SK-N-MC (cell line): Measurements from ENCODE around the gene HYAL1.

Source experiments
- DNase-seq: peaks from one replicate; pipeline ENCODE4 v3.0.0-alpha.2; 2011; ENCODE audit warnings: low read depth, low spot score
- H3K27ac ChIP-seq: fragments of 200-600 bp; sonication (generic); 2 replicates; pipeline ENCODE4 v1.5.1; 2016; ENCODE audit warnings: mixed run types
- H3K36me3 ChIP-seq: fragments of 200-600 bp; sonication (generic); 2 replicates; pipeline ENCODE4 v1.6.1; 2017; ENCODE audit warnings: antibody characterized with exemption, low read length, mixed read lengths; ENCODE audit not compliant: insufficient read depth
- H3K4me3 ChIP-seq: fragments of 200-600 bp; sonication (generic); 2 replicates; pipeline ENCODE4 v1.5.1; 2016
- H3K9ac ChIP-seq: fragments of 200-600 bp; sonication (generic); 2 replicates; pipeline ENCODE4 v1.8.0; 2017; ENCODE audit warnings: mixed run types, mixed read lengths; ENCODE audit not compliant: insufficient read length
- H3K9me3 ChIP-seq: fragments of 200-600 bp; sonication (generic); 2 replicates; pipeline ENCODE4 v1.6.1; 2017; ENCODE audit warnings: low read depth, mild to moderate bottlenecking, antibody characterized with exemption, low read length, moderate library complexity, mixed read lengths
- EZH2 ChIP-seq: fragments of 200-600 bp; sonication (generic); IDR thresholded peaks from one replicate; pipeline ENCODE4 v1.6.1; 2017; ENCODE audit warnings: antibody characterized with exemption
- FOXP2 ChIP-seq: optimal IDR thresholded peaks from 2 replicates; pipeline ENCODE3; 2011; ENCODE audit warnings: mild to moderate bottlenecking, moderate library complexity; ENCODE audit not compliant: insufficient read depth; ENCODE audit errors: extremely low read length, control extremely low read depth
- POLR2AphosphoS5 ChIP-seq: IDR thresholded peaks from 2 replicates; pipeline ENCODE4 v1.6.1; 2012; ENCODE audit warnings: mild to moderate bottlenecking, low read depth, low read length, borderline replicate concordance

The HYAL1 gene

GRCh38 chr3:50342813-50343633, 39.6 kb upstream of the HYAL1 start:
- DNase-seq = no peak
- no peak overlapping the region for H3K9ac ChIP-seq

GRCh38 chr3:50341996-50342650, 38.7 kb upstream of the HYAL1 start:
- Histone ChIP-seq H3K27ac (no peak overlapping the region), H3K36me3 (no peaks in the 10 kb centered on the region), H3K9ac (no peak overlapping the region), H3K4me3 (no peak overlapping the region), H3K9me3 (no peaks in the 10 kb centered on the region)
- no peak for DNase-seq
- TF ChIP-seq POLR2AphosphoS5 = no peak
- no peak for TF ChIP-seq EZH2
- TF ChIP-seq FOXP2 = no peak

More at GRCh38 chr3:50342813-50343633, 39.6 kb upstream of the HYAL1 start:
- no peaks in the 10 kb centered on the region for H3K9me3 ChIP-seq
- H3K36me3 ChIP-seq = no peaks in the 10 kb centered on the region
- no peak overlapping the region for H3K4me3 ChIP-seq
- H3K27ac ChIP-seq = no peak overlapping the region
- TF ChIP-seq POLR2AphosphoS5 (no peak), EZH2 (no peak), FOXP2 (no peak)

DNA sequence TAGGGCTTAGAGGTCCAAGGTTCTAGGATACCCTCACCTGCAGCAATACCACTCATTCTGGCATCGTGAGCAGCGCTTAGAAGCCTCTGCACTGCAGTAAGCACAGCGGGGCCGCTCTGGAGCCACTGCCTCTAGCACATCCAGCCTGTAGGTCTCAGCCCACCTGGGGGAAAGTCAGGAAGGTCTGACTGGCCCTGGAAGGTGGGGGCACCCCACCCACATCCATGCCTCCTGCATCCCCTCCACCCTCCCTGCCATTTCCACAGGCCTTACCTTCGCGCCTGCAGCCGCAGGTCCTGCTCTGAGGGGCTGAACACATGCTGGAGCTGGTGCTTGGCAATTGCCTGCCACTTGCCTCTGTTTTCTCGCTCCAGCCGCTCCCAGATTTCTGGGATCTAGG, 38.2 kb upstream of the HYAL1 start:
- Histone ChIP-seq H3K27ac (no peak overlapping the region), H3K36me3 (no peaks in the 10 kb centered on the region), H3K9ac (no peak overlapping the region), H3K4me3 (no peak overlapping the region), H3K9me3 (no peaks in the 10 kb centered on the region)
- TF ChIP-seq FOXP2 (no peak), EZH2 (no peak), POLR2AphosphoS5 (no peak)
- DNase-seq = no peak

GRCh38 chr3:50340448-50341329, 37.3 kb upstream of the HYAL1 start, which contains the start of gene RASSF1:
RASSF1 (minus strand) TSS chr3:50340836; CDS start chr3:50340805, 31 bp downstream.
- Histone ChIP-seq H3K9ac (no peak within 1 kb of the TSS), H3K27ac (no peak within 1 kb of the TSS)
- no peak for DNase-seq

GRCh38 chr3:50340147-50340447, 36.7 kb upstream of the HYAL1 start:
- H3K4me3 ChIP-seq = no peak overlapping the region
- TF ChIP-seq EZH2 (no peak), FOXP2 (no peak), POLR2AphosphoS5 (no peak)
- H3K9ac ChIP-seq = no peak overlapping the region
- H3K27ac ChIP-seq = no peak overlapping the region
- no peaks in the 10 kb centered on the region for H3K9me3 ChIP-seq
- no peaks in the 10 kb centered on the region for H3K36me3 ChIP-seq
- no peak for DNase-seq

More at GRCh38 chr3:50340448-50341329, 37.3 kb upstream of the HYAL1 start, which contains the start of gene RASSF1:
- TF ChIP-seq EZH2 (no peak), POLR2AphosphoS5 (no peak), FOXP2 (no peak)
- H3K36me3 ChIP-seq = no peaks in the 10 kb centered on the region
- no peak within 1 kb of the TSS for H3K4me3 ChIP-seq
- H3K9me3 ChIP-seq = no peaks in the 10 kb centered on the region

DNA sequence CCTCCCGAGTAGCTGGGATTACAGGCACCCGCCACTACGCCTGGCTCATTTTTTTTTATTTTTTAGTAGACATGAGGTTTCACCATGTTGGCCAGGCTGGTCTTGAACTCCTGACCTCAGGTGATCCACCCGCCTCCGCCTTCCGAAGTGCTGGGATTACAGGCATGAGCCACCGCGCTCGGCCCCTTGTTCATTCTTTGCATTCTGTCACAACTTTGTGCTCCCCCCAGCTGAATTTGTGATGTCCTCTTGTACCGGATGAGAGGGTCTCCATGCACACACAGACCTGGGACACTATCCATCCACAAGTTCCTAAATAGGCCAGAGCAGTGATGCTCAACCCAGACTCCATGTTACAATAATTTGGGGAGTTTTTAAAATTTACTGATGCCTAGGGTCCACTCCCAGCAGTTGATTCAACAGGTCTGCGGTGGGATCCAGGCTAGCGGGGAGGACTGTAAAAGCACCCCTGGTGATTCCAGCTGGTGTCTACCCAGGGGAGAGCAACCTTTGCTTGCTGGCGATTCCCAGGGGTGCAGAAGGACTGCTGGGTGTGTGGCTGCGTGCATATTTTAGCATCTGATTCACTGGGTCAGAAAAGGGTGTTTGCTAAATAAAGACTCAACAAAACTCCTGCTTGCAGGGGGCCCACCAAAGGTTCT, 36.2 kb upstream of the HYAL1 start:
- H3K4me3 ChIP-seq = no peak overlapping the region
- H3K27ac ChIP-seq = no peak overlapping the region
- no peak for DNase-seq
- H3K36me3 ChIP-seq = no peaks in the 10 kb centered on the region
- TF ChIP-seq FOXP2 = no peak
- no peak for TF ChIP-seq POLR2AphosphoS5
- no peak for TF ChIP-seq EZH2
- H3K9me3 ChIP-seq = no peaks in the 10 kb centered on the region
- H3K9ac ChIP-seq = no peak overlapping the region

- no peak for TF ChIP-seq EZH2
- TF ChIP-seq POLR2AphosphoS5 = no peak
- no peak for TF ChIP-seq FOXP2
- Histone ChIP-seq H3K9ac (no peak overlapping the region), H3K4me3 (no peak overlapping the region)
These were observed 35.6 kb upstream of the HYAL1 start for GRCh38 chr3:50338965-50339364.

More at GRCh38 chr3:50338965-50339364, 35.6 kb upstream of the HYAL1 start:
- no peaks in the 10 kb centered on the region for H3K9me3 ChIP-seq
- no peak for DNase-seq
- H3K36me3 ChIP-seq = no peaks in the 10 kb centered on the region
- no peak overlapping the region for H3K27ac ChIP-seq
